ENCODE results near the gene SCAMP5.

DNA sequence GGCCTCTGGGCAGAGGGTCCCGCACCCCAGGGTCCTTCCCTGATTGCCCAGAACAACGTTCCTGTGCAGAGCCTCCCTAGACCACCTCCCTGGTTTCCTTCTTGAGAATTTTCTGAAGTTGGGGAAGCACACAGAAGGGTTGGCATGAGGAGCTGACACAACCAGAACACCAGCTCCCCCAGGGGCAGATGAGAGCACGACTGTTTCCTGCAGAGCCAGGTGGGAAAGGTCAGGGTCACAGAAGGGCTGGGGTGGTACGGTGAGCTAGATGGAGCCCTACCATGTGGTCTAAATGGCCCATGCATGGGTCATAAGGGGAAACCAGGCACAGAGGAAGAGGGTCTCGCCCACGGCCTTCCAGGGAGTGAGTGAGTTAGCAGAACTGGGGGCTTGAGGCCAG lies 38.4 kb downstream of the SCAMP5 start:
- TF ChIP-seq POLR2AphosphoS5 (IDR thresholded peaks at IDR 0.05), result no peak
- no peak for TF ChIP-seq POLR2A (IDR thresholded peaks at IDR 0.05)
- TF ChIP-seq, protein P1, sequence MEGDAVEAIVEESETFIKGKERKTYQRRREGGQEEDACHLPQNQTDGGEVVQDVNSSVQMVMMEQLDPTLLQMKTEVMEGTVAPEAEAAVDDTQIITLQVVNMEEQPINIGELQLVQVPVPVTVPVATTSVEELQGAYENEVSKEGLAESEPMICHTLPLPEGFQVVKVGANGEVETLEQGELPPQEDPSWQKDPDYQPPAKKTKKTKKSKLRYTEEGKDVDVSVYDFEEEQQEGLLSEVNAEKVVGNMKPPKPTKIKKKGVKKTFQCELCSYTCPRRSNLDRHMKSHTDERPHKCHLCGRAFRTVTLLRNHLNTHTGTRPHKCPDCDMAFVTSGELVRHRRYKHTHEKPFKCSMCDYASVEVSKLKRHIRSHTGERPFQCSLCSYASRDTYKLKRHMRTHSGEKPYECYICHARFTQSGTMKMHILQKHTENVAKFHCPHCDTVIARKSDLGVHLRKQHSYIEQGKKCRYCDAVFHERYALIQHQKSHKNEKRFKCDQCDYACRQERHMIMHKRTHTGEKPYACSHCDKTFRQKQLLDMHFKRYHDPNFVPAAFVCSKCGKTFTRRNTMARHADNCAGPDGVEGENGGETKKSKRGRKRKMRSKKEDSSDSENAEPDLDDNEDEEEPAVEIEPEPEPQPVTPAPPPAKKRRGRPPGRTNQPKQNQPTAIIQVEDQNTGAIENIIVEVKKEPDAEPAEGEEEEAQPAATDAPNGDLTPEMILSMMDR (IDR thresholded peaks at IDR 0.05), result no peak
- no peak for TF ChIP-seq EP300 (IDR thresholded peaks at IDR 0.05)
